CD4-positive, CD25-positive, alpha-beta regulatory T cell (primary cell): ENCODE measurements around the gene KIR3DL3. TPM values are rescaled to one million over a fixed set of nuclear protein-coding genes. Genes with fewer than 3 reads are reported as not detected.
"Not testable (repeated sequence)": the region's sequence is repeated elsewhere in the genome, so short reads cannot be mapped to it uniquely, and the experiment has no call there.

Source experiments
- ATAC-seq, 2 donors: fragments of 150-1000 bp; cut with Tn5 transposase; one replicate each; pipeline ENCODE4 v1.10.0; 2021; ENCODE audit warnings: low read depth in 2 of 2, moderate number of reproducible peaks in 2 of 2, moderate library complexity in 1 of 2
- DNase-seq, 3 donors: peaks; one replicate each; pipeline versions ENCODE4 v3.0.0 to v3.0.0-alpha.2; 2012 to 2022; ENCODE audit warnings: mixed read lengths in 1 of 3
- H3K27ac ChIP-seq: one replicate; pipeline ENCODE4 v1.7.0; 2013; ENCODE audit warnings: mild to moderate bottlenecking, low read length; ENCODE audit not compliant: insufficient read depth, poor library complexity, severe bottlenecking
- H3K27me3 ChIP-seq: one replicate; pipeline ENCODE4 v1.7.0; 2013; ENCODE audit warnings: low read length; ENCODE audit not compliant: control insufficient read depth, insufficient read depth
- H3K36me3 ChIP-seq: one replicate; pipeline ENCODE4 v1.7.0; 2013; ENCODE audit warnings: mild to moderate bottlenecking, low read length, moderate library complexity; ENCODE audit not compliant: control insufficient read depth, insufficient read depth
- H3K4me1 ChIP-seq: 2 replicates; pipeline ENCODE4 v1.7.0; 2013; ENCODE audit warnings: mild to moderate bottlenecking, low read length; ENCODE audit not compliant: insufficient read depth, control insufficient read depth, poor library complexity, severe bottlenecking
- H3K4me3 ChIP-seq: one replicate; pipeline ENCODE4 v1.7.0; 2013; ENCODE audit warnings: low read depth, mild to moderate bottlenecking, low read length, moderate library complexity
- H3K9me3 ChIP-seq, 2 experiments: 1 replicate in 1 of 2; 2 replicates in 1 of 2; pipeline ENCODE4 v1.7.0; 2013; ENCODE audit warnings: low read length in 2 of 2, mild to moderate bottlenecking in 1 of 2, moderate library complexity in 1 of 2; ENCODE audit not compliant: control insufficient read depth in 2 of 2
- H3K27ac Mint-ChIP-seq, 3 donors: one replicate each; pipeline ENCODE4 v1.8.0; 2020 to 2022; ENCODE audit warnings: mild to moderate bottlenecking in 3 of 3, mixed read lengths in 3 of 3, moderate library complexity in 2 of 3
- H3K27me3 Mint-ChIP-seq: one replicate; pipeline ENCODE4 v1.8.0; 2022; ENCODE audit warnings: mild to moderate bottlenecking, mixed read lengths
- H3K36me3 Mint-ChIP-seq: one replicate; pipeline ENCODE4 v1.8.0; 2020; ENCODE audit warnings: mixed read lengths
- H3K4me1 Mint-ChIP-seq, 4 donors: one replicate each; pipeline ENCODE4 v1.8.0; 2020 to 2022; ENCODE audit warnings: mixed read lengths in 4 of 4, mild to moderate bottlenecking in 1 of 4
- H3K4me3 Mint-ChIP-seq, 4 donors: one replicate each; pipeline ENCODE4 v1.8.0; 2020 to 2022; ENCODE audit warnings: mild to moderate bottlenecking in 4 of 4, mixed read lengths in 4 of 4, moderate library complexity in 3 of 4
- H3K9me3 Mint-ChIP-seq, 7 donors: one replicate each; pipeline ENCODE4 v1.8.0; 2020 to 2022; ENCODE audit warnings: mixed read lengths in 7 of 7, mild to moderate bottlenecking in 3 of 7, moderate library complexity in 2 of 7
- polyA plus RNA-seq, 4 donors: library from polyadenylated mRNA; unstranded; fragments of 300-500 nt; fragmentation: Illumina TruSeq; gene quantifications; one replicate each; pipeline ENCODE4 v1.2.3, GENCODE V29; 2021
- total RNA-seq: library from RNA; stranded (reverse); gene quantifications from one replicate; pipeline ENCODE4 v1.2.3, GENCODE V29; 2022

KIR3DL3 gene
- total and polyA plus RNA-seq, 5 donors from 2014 or later = not detected

- no peaks in the 10 kb centered on the region for H3K36me3 Mint-ChIP-seq
Measured at GRCh38 chr19:54738715-54739114, 14.5 kb downstream of the KIR3DL3 start.

GRCh38 chr19:54739587-54740497, 15.6 kb downstream of the KIR3DL3 start:
- Histone ChIP-seq H3K4me3 (no peak overlapping the region), H3K27me3 (no peaks in the 10 kb centered on the region), H3K36me3 (no peaks in the 10 kb centered on the region), H3K4me1 (no peaks in the 10 kb centered on the region), H3K9me3 (no peaks in the 10 kb centered on the region), H3K27ac (no peak overlapping the region)
- Mint-ChIP-seq H3K27me3 (peaks cover 4% of the 10 kb centered on the region), H3K4me3 (no peak overlapping the region), H3K4me1 (no peaks in the 10 kb centered on the region), H3K9me3 (peaks cover 0 to 1% (median 0%) of the 10 kb centered on the region in 7 donors), H3K27ac (no peak overlapping the region), H3K36me3 (no peaks in the 10 kb centered on the region)
- ATAC-seq (no peak), DNase-seq (no peak)

More at GRCh38 chr19:54738715-54739114, 14.5 kb downstream of the KIR3DL3 start:
- H3K4me3 ChIP-seq = no peak overlapping the region
- H3K27ac ChIP-seq = no peak overlapping the region
- no peak for ATAC-seq
- H3K27me3 ChIP-seq = no peaks in the 10 kb centered on the region
- Mint-ChIP-seq H3K4me1 (no peaks in the 10 kb centered on the region), H3K4me3 (no peak overlapping the region), H3K9me3 (peaks cover 0 to 3% (median 0%) of the 10 kb centered on the region in 7 donors), H3K27me3 (peaks cover 4% of the 10 kb centered on the region), H3K27ac (peak overlapping the region in 1 of 3 donors; percentile 11)
- no peaks in the 10 kb centered on the region for H3K9me3 ChIP-seq
- H3K36me3 ChIP-seq = no peaks in the 10 kb centered on the region
- H3K4me1 ChIP-seq = no peaks in the 10 kb centered on the region
- no peak for DNase-seq

GRCh38 chr19:54741950-54742349, 17.7 kb downstream of the KIR3DL3 start:
- H3K27ac ChIP-seq, H3K9me3 Mint-ChIP-seq, H3K27me3 ChIP-seq, H3K4me3 Mint-ChIP-seq, ATAC-seq, H3K4me1 ChIP-seq, H3K27me3 Mint-ChIP-seq, H3K27ac Mint-ChIP-seq, H3K4me3 ChIP-seq, H3K36me3 Mint-ChIP-seq, H3K36me3 ChIP-seq, H3K4me1 Mint-ChIP-seq, DNase-seq, H3K9me3 ChIP-seq: not testable (repeated sequence)

- H3K36me3 Mint-ChIP-seq, DNase-seq, H3K9me3 Mint-ChIP-seq, H3K27me3 Mint-ChIP-seq, H3K27ac ChIP-seq, ATAC-seq, H3K36me3 ChIP-seq, H3K27ac Mint-ChIP-seq, H3K27me3 ChIP-seq, H3K9me3 ChIP-seq, H3K4me3 ChIP-seq, H3K4me1 Mint-ChIP-seq, H3K4me1 ChIP-seq, H3K4me3 Mint-ChIP-seq: not testable (repeated sequence)
Measured at GRCh38 chr19:54744080-54744479, 19.8 kb downstream of the KIR3DL3 start.

GRCh38 chr19:54747614-54748322, 23.5 kb downstream of the KIR3DL3 start:
- not testable (repeated sequence) for H3K27me3 ChIP-seq, H3K4me1 ChIP-seq, H3K4me1 Mint-ChIP-seq, ATAC-seq, H3K27ac ChIP-seq, H3K9me3 Mint-ChIP-seq, H3K27ac Mint-ChIP-seq, H3K4me3 ChIP-seq, H3K36me3 ChIP-seq, DNase-seq, H3K36me3 Mint-ChIP-seq, H3K9me3 ChIP-seq, H3K4me3 Mint-ChIP-seq
- H3K27me3 Mint-ChIP-seq = peaks cover 10% of the 10 kb centered on the region

- H3K27me3 ChIP-seq, H3K9me3 ChIP-seq, H3K4me1 Mint-ChIP-seq, H3K9me3 Mint-ChIP-seq, H3K27ac Mint-ChIP-seq, H3K27ac ChIP-seq, ATAC-seq, DNase-seq, H3K36me3 Mint-ChIP-seq, H3K4me3 Mint-ChIP-seq, H3K36me3 ChIP-seq, H3K4me3 ChIP-seq, H3K4me1 ChIP-seq, H3K27me3 Mint-ChIP-seq: not testable (repeated sequence)
Measured at GRCh38 chr19:54750276-54750675, 26.0 kb downstream of the KIR3DL3 start.

- H3K4me1 ChIP-seq, H3K27me3 Mint-ChIP-seq, H3K4me1 Mint-ChIP-seq, H3K27ac ChIP-seq, H3K27ac Mint-ChIP-seq, H3K27me3 ChIP-seq, DNase-seq, H3K36me3 ChIP-seq, H3K9me3 Mint-ChIP-seq, ATAC-seq, H3K9me3 ChIP-seq, H3K36me3 Mint-ChIP-seq, H3K4me3 ChIP-seq, H3K4me3 Mint-ChIP-seq: not testable (repeated sequence)
Measured at GRCh38 chr19:54756204-54757110, 32.2 kb downstream of the KIR3DL3 start.
